GM19438 (cell line): ENCODE data around the gene CLCN6.

Experiments
- ATAC-seq: cut with Tn5 transposase; IDR thresholded peaks from one replicate; pipeline ENCODE4 v1.9.1; 2021; ENCODE audit warnings: low read depth; ENCODE audit not compliant: unreplicated experiment

The CLCN6 gene

GRCh38 chr1:11805422-11806306 lies at the start of gene CLCN6, which contains the start of gene MTHFR:
Gene CLCN6 (plus strand): TSS chr1:11806191. CDS start chr1:11806263, 72 bp downstream.
Gene MTHFR (minus strand): TSS chr1:11805964. CDS start chr1:11803116, 2,848 bp downstream.
- ATAC-seq, result peak; percentile 86

DNA sequence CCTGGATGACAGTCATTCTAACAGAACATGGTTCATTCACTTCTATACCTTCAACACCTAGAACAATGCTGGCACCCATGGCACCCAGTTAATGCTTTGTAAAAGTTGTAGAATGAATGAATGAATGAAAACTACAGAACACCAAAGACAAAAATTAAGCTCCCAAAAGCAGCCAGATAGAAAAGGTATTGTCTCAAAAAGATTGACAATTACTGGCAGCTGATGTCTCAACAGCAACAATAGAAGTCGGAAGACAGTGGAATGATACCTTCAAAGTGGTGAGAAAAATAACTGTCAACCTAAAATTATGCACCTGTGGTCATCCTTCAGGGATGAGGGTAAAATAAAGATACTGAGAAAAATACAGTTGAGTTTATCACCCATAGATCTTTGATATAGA lies 48.9 kb upstream of the CLCN6 start:
- no peak for ATAC-seq

- no peak for ATAC-seq
Measured at GRCh38 chr1:11759791-11760190, 46.2 kb upstream of the CLCN6 start.

- ATAC-seq, result no peak
Measured at GRCh38 chr1:11761285-11761684, 44.7 kb upstream of the CLCN6 start.

DNA sequence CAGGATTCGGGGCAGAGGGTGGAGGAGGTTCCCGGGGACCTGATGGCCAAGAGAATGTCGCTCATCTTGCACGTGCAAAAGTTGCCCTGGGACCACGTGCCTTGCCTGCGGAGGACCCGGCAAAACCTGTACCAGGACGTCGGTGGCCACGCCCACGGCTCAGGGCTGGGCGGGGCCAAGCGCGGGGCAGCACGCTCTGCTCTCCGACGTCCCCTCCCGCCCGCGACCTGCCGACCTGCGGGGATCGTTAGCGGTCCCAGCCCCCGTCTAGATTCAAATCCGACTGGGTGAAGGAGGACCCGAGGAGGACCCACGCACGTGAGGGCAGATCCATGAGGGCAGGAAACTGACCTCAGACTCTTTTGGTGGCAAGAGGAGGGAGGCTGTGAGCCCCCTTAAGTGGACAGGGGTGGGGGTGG lies 44.0 kb upstream of the CLCN6 start, which contains the start of gene C1orf167:
Gene C1orf167 (plus strand): TSS at position 206 of the 419 bp plus-strand sequence. CDS start 2,208 bp downstream, outside the sequence.
- no peak for ATAC-seq

DNA sequence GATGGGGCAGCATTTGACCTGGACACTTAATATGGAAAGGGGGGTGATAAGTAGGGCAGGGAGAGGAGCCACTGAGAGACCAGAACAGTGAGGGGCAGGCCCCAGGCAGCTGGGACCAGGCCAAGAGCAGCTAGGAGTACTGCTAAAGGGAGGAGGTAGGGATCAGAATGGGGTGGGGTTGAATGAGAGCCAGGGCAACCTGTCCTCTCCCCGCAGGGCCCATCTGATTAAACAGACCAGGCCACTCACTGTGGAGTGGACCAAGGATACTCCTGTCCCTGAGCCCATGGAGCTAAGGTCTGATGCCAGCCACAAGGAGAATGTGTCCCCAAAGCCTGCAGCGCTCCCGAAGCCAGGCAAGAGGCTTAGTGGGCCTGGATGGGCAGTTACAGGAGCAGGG lies 41.9 kb upstream of the CLCN6 start:
- no peak for ATAC-seq

DNA sequence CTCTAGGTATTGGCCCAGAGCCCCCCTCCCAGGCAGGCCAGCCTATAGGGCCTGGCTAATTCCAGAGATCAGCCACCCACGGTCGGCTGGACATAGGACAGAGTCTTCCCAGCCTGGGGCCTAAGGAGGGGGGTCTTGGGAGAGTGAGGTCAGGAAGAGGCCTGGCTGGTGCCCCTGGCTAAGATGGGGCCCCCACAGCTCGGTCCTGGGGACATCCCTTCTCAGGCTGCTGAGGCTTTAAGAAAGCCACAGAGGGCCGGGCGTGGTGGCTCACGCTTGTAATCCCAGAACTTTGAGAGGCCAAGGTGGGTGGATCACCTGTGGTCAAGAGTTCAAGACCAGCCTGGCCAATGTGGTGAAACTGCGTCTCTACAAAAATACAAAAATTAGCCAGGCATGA lies 41.5 kb upstream of the CLCN6 start:
- ATAC-seq, result no peak

- no peak for ATAC-seq
Measured at GRCh38 chr1:11765661-11766428, 40.1 kb upstream of the CLCN6 start.

DNA sequence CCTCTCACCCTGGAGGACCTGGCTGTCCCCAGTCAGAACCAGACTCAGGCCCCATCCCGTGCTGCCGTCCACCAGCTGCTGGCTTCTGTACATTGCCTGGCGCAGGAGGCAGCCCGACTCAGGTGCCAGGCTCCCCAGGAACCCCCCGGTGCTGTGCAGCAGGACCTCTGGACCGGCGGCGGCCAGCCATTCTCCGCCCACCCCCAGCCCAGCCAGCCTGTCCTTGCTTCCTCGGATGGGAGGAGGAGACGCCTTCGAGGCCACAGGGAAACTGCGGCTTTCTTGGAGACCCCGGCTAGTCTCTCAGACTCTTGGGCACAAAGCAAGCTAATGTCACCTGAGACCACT lies 39.6 kb upstream of the CLCN6 start:
- ATAC-seq, result no peak

- ATAC-seq, result no peak
Measured at GRCh38 chr1:11767922-11768704, 37.9 kb upstream of the CLCN6 start.

DNA sequence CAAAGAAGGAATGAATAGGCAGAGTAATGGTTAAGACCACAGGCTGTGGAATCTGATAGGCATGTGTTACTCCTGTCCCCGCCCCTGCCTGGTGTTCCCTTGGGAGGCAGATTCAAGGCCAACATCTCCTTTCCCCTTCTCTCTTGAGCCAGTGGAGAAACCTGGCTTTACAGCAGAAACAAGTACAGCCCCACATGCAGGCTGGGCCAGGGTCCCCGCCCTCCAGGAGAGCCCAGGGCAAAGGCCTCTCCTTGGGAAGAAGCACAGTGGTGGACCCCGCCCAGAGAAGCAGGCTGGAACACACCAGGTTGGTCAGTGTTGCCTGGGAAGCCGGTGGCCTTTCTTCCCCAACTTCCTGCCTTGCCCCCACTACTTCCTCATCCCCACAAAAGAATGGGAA lies 37.2 kb upstream of the CLCN6 start:
- ATAC-seq, result no peak

GRCh38 chr1:11769274-11769673 lies 36.7 kb upstream of the CLCN6 start:
- no peak for ATAC-seq

DNA sequence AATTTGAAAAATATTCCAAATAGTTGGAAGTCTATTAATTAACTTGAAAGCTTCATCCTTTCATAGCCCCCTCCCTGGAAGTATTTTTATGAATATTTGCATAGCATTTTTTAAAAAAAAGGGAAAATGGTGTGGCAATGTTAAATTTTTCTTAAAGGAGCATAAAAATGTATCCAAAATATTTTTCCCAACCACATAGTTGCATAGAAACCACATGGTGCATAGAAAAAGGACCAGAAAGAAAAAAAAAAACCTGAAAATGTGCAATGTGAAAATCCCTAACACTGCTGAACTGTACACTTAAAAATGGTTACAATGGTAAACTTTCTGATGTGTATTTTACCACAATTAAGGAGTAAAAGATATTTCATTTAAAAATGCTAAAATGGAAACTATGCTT lies 36.0 kb upstream of the CLCN6 start:
- no peak for ATAC-seq

GRCh38 chr1:11771481-11772043 lies 34.4 kb upstream of the CLCN6 start:
- ATAC-seq, result no peak

GRCh38 chr1:11772458-11772857 lies 33.5 kb upstream of the CLCN6 start:
- no peak for ATAC-seq

DNA sequence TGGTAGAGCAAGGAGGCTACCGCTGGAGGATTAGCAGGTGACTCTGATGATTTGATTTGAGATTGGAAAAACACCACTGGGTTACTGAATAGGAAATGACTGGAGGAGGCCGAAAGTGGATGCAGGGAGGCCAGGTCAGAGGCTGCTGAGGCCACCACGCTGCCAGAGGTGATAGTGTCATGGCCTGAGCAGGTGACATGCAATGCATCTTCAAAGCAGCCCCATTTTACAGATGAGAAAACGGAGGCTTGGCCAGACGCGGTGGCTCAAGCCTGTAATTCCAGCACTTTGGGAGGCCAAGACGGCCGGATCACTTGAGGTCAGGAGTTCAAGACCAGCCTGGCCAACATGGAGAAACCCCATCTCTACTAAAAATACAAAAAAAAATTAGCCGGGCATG lies 31.2 kb upstream of the CLCN6 start:
- no peak for ATAC-seq

- ATAC-seq, result no peak
Measured at GRCh38 chr1:11777658-11778322, 28.2 kb upstream of the CLCN6 start.

GRCh38 chr1:11778336-11778735 lies 27.7 kb upstream of the CLCN6 start:
- no peak for ATAC-seq

- ATAC-seq, result no peak
Measured at GRCh38 chr1:11778844-11779623, 27.0 kb upstream of the CLCN6 start.
